GM23338 (cell line): Measurements from ENCODE around the gene MSL1. TPM values are rescaled to one million over a fixed set of nuclear protein-coding genes. Genes with fewer than 3 reads are reported as not detected.

Experiments
- ATAC-seq: fragments of 200-7000 bp; cut with Tn5 transposase; 3 replicates; pipeline ENCODE4 v1.9.1; 2020
- DNase-seq: peaks from one replicate; pipeline ENCODE4 v3.0.0-alpha.2; 2015; ENCODE audit warnings: low spot score
- H2AFZ ChIP-seq: fragments of 200-600 bp; sonication (generic); 2 replicates; pipeline ENCODE4 v1.8.0; 2016; ENCODE audit warnings: antibody characterized with exemption, mild to moderate bottlenecking, moderate library complexity
- H3F3A ChIP-seq: fragments of 200-600 bp; sonication (generic); replicated peaks from 2 replicates; pipeline ENCODE4 v1.8.0; 2017; ENCODE audit warnings: antibody characterized with exemption, mixed run types, low read depth
- H3K27ac ChIP-seq: fragments of 200-600 bp; sonication (generic); 2 replicates; pipeline ENCODE4 v1.6.1; 2016; ENCODE audit warnings: low read depth
- H3K27me3 ChIP-seq: fragments of 200-600 bp; sonication (generic); 2 replicates; pipeline ENCODE4 v1.8.0; 2016; ENCODE audit warnings: mild to moderate bottlenecking, mixed run types, moderate library complexity; ENCODE audit not compliant: insufficient read depth
- H3K36me3 ChIP-seq: fragments of 200-600 bp; sonication (generic); 2 replicates; pipeline ENCODE4 v1.8.0; 2016; ENCODE audit warnings: mild to moderate bottlenecking; ENCODE audit not compliant: insufficient read depth
- H3K4me1 ChIP-seq: fragments of 200-600 bp; sonication (generic); 2 replicates; pipeline ENCODE4 v1.8.0; 2016; ENCODE audit warnings: mild to moderate bottlenecking, moderate library complexity; ENCODE audit not compliant: insufficient read depth
- H3K4me2 ChIP-seq: fragments of 200-600 bp; sonication (generic); 2 replicates; pipeline ENCODE4 v1.7.1; 2017; ENCODE audit warnings: mixed run types
- H3K4me3 ChIP-seq: fragments of 200-600 bp; sonication (generic); 2 replicates; pipeline ENCODE4 v1.6.1; 2016; ENCODE audit warnings: mixed run types
- H3K79me2 ChIP-seq: fragments of 200-600 bp; sonication (generic); replicated peaks from 2 replicates; pipeline ENCODE4 v1.8.0; 2017; ENCODE audit warnings: mild to moderate bottlenecking; ENCODE audit not compliant: insufficient read depth
- H3K9me2 ChIP-seq: fragments of 200-600 bp; sonication (generic); 2 replicates; pipeline ENCODE4 v1.8.0; 2017; ENCODE audit not compliant: insufficient read depth
- H4K20me1 ChIP-seq: fragments of 200-600 bp; sonication (generic); replicated peaks from 2 replicates; pipeline ENCODE4 v1.8.0; 2017; ENCODE audit warnings: mild to moderate bottlenecking; ENCODE audit not compliant: insufficient read depth
- H3K27ac Mint-ChIP-seq: 2 replicates; pipeline ENCODE4 v1.8.0; 2020; ENCODE audit warnings: inconsistent platforms, mild to moderate bottlenecking, moderate library complexity, mixed read lengths
- H3K27me3 Mint-ChIP-seq: 3 replicates; pipeline ENCODE4 v1.8.0; 2022; ENCODE audit warnings: low read depth, mild to moderate bottlenecking, moderate library complexity, mixed read lengths, inconsistent platforms; ENCODE audit not compliant: insufficient read depth, poor library complexity
- H3K36me3 Mint-ChIP-seq: 3 replicates; pipeline ENCODE4 v1.8.0; 2021; ENCODE audit warnings: low read depth, mild to moderate bottlenecking, inconsistent platforms, moderate library complexity, mixed read lengths
- H3K4me1 Mint-ChIP-seq: 3 replicates; pipeline ENCODE4 v1.8.0; 2020; ENCODE audit warnings: mild to moderate bottlenecking, inconsistent platforms, mixed read lengths
- H3K4me3 Mint-ChIP-seq: 3 replicates; pipeline ENCODE4 v1.8.0; 2021; ENCODE audit warnings: moderate library complexity, mild to moderate bottlenecking, inconsistent platforms, mixed read lengths
- H3K9me3 Mint-ChIP-seq: 3 replicates; pipeline ENCODE4 v1.8.0; 2020; ENCODE audit warnings: moderate library complexity, mild to moderate bottlenecking, inconsistent platforms, mixed read lengths
- CREB1 ChIP-seq: fragments of 250-450 bp; sonication (Bioruptor Pico); IDR thresholded peaks from 2 replicates; pipeline ENCODE4 v1.5.0; 2020; ENCODE audit warnings: low read depth, mild to moderate bottlenecking, moderate library complexity
- EZH2 ChIP-seq: fragments of 200-600 bp; sonication (generic); IDR thresholded peaks from one replicate; pipeline ENCODE4 v1.8.0; 2017; ENCODE audit warnings: antibody characterized with exemption, mild to moderate bottlenecking, low read depth; ENCODE audit not compliant: unreplicated experiment
- EZH2phosphoT487 ChIP-seq: fragments of 200-600 bp; sonication (generic); IDR thresholded peaks from one replicate; pipeline ENCODE4 v1.8.1; 2018; ENCODE audit warnings: antibody characterized with exemption; ENCODE audit not compliant: unreplicated experiment
- JUNB ChIP-seq: IDR thresholded peaks from one replicate; pipeline ENCODE4 v1.6.1; 2016; ENCODE audit warnings: antibody characterized with exemption; ENCODE audit not compliant: unreplicated experiment
- NANOG ChIP-seq: IDR thresholded peaks from 2 replicates; pipeline ENCODE4 v1.6.1; 2016; ENCODE audit warnings: antibody characterized with exemption, borderline replicate concordance
- POLR2AphosphoS5 ChIP-seq: IDR thresholded peaks from 2 replicates; pipeline ENCODE4 v1.6.1; 2016; ENCODE audit warnings: antibody characterized with exemption, low read depth
- STAT1 ChIP-seq: IDR thresholded peaks from one replicate; pipeline ENCODE4 v1.6.1; 2016; ENCODE audit warnings: antibody characterized with exemption; ENCODE audit not compliant: unreplicated experiment
- ZNF114 ChIP-seq: fragments of 250-450 bp; sonication (Bioruptor Pico); IDR thresholded peaks from 2 replicates; pipeline ENCODE4 v1.5.0; 2020; ENCODE audit warnings: mild to moderate bottlenecking, moderate library complexity
- ZNF331 ChIP-seq: fragments of 250-450 bp; sonication (Bioruptor Pico); IDR thresholded peaks from 2 replicates; pipeline ENCODE4 v1.5.0; 2020; ENCODE audit warnings: low read depth, mild to moderate bottlenecking, moderate library complexity
- polyA plus RNA-seq: library from polyadenylated mRNA; unstranded; fragments of >200 nt; fragmentation: Nextera tagmentation; extraction: Ambion mirVana; gene quantifications from 2 replicates; pipeline ENCODE4 v1.2.1, GENCODE V29; 2016
- total RNA-seq: library from RNA; depleted of rRNA; stranded (reverse); fragments of >200 nt; shearing (Covaris generic); gene quantifications from 2 replicates; pipeline ENCODE4 v1.2.3, GENCODE V29; 2014
- TF ChIP-seq, protein P1 (sequence below), 2 experiments: fragments of 200-600 bp in 1 of 2; sonication (generic) in 1 of 2; conservative IDR thresholded peaks; 2 replicates each; pipeline versions ENCODE4 v1.5.1 to v1.6.1; 2016 to 2017; ENCODE audit warnings: antibody characterized with exemption in 2 of 2, low read depth in 2 of 2, mild to moderate bottlenecking in 2 of 2, moderate library complexity in 1 of 2
- TF ChIP-seq, protein P2 (sequence below): IDR thresholded peaks from 2 replicates; pipeline ENCODE4 v1.6.1; 2016; ENCODE audit warnings: antibody characterized with exemption
- TF ChIP-seq, protein P3 (sequence below): fragments of 250-450 bp; sonication (Bioruptor Pico); IDR thresholded peaks from 2 replicates; pipeline ENCODE4 v1.5.0; 2020; ENCODE audit warnings: mild to moderate bottlenecking, moderate library complexity
- TF ChIP-seq, protein P4 (sequence below): IDR thresholded peaks from one replicate; pipeline ENCODE4 v1.6.1; 2018; ENCODE audit warnings: antibody characterized with exemption; ENCODE audit not compliant: unreplicated experiment

The MSL1 gene
- total and polyA plus RNA-seq, 2 experiments from 2014 or later = 16.2 to 56.5 TPM

DNA sequence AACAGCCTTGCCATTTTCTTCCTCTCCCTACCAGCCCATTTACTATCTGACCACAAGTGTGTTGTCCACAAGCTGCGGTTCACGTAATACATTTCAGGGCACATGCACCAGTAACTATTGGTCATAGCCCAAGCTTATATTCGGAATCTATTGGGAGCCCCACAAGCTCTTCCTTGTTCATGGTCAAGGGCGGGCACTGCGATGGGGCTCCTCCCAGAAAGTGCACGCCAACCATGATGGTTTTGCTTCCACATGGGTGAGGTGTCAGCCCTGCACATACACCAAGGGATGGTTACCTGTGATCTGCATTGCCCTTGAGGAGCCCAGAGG is 46.9 kb upstream of the MSL1 start:
- Histone ChIP-seq H3K9me2 (no peaks in the 10 kb centered on the region), H3K4me3 (no peak overlapping the region; the same call in 1 of the 2 replicates), H3K27me3 (no peaks in the 10 kb centered on the region), H3K36me3 (no peaks in the 10 kb centered on the region), H2AFZ (no peak overlapping the region), H3F3A (0 out of 2 replicates have a peak, but pooled peaks cover 6% of the 10 kb centered on the region), H3K27ac (peak overlapping the region; percentile 69; the same call in 1 of the 2 replicates), H4K20me1 (no peaks in the 10 kb centered on the region), H3K4me2 (peak overlapping the region; percentile 78), H3K4me1 (peaks cover 47% of the 10 kb centered on the region), H3K79me2 (peaks cover 3% of the 10 kb centered on the region; the same call in 1 of the 2 replicates)
- H3K4me3 Mint-ChIP-seq = no peak overlapping the region
- TF ChIP-seq POLR2AphosphoS5 = no peak
- TF ChIP-seq, protein P1, sequence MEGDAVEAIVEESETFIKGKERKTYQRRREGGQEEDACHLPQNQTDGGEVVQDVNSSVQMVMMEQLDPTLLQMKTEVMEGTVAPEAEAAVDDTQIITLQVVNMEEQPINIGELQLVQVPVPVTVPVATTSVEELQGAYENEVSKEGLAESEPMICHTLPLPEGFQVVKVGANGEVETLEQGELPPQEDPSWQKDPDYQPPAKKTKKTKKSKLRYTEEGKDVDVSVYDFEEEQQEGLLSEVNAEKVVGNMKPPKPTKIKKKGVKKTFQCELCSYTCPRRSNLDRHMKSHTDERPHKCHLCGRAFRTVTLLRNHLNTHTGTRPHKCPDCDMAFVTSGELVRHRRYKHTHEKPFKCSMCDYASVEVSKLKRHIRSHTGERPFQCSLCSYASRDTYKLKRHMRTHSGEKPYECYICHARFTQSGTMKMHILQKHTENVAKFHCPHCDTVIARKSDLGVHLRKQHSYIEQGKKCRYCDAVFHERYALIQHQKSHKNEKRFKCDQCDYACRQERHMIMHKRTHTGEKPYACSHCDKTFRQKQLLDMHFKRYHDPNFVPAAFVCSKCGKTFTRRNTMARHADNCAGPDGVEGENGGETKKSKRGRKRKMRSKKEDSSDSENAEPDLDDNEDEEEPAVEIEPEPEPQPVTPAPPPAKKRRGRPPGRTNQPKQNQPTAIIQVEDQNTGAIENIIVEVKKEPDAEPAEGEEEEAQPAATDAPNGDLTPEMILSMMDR (conservative IDR thresholded peaks at IDR 0.05; ENCODE audit: low read depth in 2 of 2) = no peak
- TF ChIP-seq, protein P2, sequence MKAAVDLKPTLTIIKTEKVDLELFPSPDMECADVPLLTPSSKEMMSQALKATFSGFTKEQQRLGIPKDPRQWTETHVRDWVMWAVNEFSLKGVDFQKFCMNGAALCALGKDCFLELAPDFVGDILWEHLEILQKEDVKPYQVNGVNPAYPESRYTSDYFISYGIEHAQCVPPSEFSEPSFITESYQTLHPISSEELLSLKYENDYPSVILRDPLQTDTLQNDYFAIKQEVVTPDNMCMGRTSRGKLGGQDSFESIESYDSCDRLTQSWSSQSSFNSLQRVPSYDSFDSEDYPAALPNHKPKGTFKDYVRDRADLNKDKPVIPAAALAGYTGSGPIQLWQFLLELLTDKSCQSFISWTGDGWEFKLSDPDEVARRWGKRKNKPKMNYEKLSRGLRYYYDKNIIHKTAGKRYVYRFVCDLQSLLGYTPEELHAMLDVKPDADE = no peak
- TF ChIP-seq, protein P3, sequence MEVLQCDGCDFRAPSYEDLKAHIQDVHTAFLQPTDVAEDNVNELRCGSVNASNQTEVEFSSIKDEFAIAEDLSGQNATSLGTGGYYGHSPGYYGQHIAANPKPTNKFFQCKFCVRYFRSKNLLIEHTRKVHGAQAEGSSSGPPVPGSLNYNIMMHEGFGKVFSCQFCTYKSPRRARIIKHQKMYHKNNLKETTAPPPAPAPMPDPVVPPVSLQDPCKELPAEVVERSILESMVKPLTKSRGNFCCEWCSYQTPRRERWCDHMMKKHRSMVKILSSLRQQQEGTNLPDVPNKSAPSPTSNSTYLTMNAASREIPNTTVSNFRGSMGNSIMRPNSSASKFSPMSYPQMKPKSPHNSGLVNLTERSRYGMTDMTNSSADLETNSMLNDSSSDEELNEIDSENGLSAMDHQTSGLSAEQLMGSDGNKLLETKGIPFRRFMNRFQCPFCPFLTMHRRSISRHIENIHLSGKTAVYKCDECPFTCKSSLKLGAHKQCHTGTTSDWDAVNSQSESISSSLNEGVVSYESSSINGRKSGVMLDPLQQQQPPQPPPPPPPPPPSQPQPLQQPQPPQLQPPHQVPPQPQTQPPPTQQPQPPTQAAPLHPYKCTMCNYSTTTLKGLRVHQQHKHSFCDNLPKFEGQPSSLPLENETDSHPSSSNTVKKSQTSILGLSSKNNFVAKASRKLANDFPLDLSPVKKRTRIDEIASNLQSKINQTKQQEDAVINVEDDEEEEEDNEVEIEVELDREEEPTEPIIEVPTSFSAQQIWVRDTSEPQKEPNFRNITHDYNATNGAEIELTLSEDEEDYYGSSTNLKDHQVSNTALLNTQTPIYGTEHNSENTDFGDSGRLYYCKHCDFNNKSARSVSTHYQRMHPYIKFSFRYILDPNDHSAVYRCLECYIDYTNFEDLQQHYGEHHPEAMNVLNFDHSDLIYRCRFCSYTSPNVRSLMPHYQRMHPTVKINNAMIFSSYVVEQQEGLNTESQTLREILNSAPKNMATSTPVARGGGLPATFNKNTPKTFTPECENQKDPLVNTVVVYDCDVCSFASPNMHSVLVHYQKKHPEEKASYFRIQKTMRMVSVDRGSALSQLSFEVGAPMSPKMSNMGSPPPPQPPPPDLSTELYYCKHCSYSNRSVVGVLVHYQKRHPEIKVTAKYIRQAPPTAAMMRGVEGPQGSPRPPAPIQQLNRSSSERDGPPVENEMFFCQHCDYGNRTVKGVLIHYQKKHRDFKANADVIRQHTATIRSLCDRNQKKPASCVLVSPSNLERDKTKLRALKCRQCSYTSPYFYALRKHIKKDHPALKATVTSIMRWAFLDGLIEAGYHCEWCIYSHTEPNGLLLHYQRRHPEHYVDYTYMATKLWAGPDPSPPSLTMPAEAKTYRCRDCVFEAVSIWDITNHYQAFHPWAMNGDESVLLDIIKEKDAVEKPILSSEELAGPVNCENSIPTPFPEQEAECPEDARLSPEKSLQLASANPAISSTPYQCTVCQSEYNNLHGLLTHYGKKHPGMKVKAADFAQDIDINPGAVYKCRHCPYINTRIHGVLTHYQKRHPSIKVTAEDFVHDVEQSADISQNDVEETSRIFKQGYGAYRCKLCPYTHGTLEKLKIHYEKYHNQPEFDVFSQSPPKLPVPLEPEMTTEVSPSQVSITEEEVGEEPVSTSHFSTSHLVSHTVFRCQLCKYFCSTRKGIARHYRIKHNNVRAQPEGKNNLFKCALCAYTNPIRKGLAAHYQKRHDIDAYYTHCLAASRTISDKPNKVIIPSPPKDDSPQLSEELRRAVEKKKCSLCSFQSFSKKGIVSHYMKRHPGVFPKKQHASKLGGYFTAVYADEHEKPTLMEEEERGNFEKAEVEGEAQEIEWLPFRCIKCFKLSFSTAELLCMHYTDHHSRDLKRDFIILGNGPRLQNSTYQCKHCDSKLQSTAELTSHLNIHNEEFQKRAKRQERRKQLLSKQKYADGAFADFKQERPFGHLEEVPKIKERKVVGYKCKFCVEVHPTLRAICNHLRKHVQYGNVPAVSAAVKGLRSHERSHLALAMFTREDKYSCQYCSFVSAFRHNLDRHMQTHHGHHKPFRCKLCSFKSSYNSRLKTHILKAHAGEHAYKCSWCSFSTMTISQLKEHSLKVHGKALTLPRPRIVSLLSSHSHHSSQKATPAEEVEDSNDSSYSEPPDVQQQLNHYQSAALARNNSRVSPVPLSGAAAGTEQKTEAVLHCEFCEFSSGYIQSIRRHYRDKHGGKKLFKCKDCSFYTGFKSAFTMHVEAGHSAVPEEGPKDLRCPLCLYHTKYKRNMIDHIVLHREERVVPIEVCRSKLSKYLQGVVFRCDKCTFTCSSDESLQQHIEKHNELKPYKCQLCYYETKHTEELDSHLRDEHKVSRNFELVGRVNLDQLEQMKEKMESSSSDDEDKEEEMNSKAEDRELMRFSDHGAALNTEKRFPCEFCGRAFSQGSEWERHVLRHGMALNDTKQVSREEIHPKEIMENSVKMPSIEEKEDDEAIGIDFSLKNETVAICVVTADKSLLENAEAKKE (CRISPR knock-in tag) = no peak
- TF ChIP-seq STAT1 = no peak
- TF ChIP-seq, protein P4, sequence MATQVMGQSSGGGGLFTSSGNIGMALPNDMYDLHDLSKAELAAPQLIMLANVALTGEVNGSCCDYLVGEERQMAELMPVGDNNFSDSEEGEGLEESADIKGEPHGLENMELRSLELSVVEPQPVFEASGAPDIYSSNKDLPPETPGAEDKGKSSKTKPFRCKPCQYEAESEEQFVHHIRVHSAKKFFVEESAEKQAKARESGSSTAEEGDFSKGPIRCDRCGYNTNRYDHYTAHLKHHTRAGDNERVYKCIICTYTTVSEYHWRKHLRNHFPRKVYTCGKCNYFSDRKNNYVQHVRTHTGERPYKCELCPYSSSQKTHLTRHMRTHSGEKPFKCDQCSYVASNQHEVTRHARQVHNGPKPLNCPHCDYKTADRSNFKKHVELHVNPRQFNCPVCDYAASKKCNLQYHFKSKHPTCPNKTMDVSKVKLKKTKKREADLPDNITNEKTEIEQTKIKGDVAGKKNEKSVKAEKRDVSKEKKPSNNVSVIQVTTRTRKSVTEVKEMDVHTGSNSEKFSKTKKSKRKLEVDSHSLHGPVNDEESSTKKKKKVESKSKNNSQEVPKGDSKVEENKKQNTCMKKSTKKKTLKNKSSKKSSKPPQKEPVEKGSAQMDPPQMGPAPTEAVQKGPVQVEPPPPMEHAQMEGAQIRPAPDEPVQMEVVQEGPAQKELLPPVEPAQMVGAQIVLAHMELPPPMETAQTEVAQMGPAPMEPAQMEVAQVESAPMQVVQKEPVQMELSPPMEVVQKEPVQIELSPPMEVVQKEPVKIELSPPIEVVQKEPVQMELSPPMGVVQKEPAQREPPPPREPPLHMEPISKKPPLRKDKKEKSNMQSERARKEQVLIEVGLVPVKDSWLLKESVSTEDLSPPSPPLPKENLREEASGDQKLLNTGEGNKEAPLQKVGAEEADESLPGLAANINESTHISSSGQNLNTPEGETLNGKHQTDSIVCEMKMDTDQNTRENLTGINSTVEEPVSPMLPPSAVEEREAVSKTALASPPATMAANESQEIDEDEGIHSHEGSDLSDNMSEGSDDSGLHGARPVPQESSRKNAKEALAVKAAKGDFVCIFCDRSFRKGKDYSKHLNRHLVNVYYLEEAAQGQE = no peak
- TF ChIP-seq EZH2 = no peak
- no peak for TF ChIP-seq ZNF114 (CRISPR knock-in tag)
- no peak for TF ChIP-seq EZH2phosphoT487
- TF ChIP-seq NANOG = no peak
- no peak for TF ChIP-seq ZNF331 (CRISPR knock-in tag)
- TF ChIP-seq JUNB = no peak
- no peak for TF ChIP-seq CREB1 (CRISPR knock-in tag)
- H3K36me3 Mint-ChIP-seq = no peaks in the 10 kb centered on the region; the same call in 2 of the 3 replicates
- no peak for DNase-seq
- no peak for ATAC-seq
- H3K27ac Mint-ChIP-seq = no peak overlapping the region
- peaks cover 58% of the 10 kb centered on the region for H3K4me1 Mint-ChIP-seq
- no peaks in the 10 kb centered on the region for H3K9me3 Mint-ChIP-seq
- H3K27me3 Mint-ChIP-seq = peaks cover 16% of the 10 kb centered on the region
